ENCODE data around the gene FER.

DNA sequence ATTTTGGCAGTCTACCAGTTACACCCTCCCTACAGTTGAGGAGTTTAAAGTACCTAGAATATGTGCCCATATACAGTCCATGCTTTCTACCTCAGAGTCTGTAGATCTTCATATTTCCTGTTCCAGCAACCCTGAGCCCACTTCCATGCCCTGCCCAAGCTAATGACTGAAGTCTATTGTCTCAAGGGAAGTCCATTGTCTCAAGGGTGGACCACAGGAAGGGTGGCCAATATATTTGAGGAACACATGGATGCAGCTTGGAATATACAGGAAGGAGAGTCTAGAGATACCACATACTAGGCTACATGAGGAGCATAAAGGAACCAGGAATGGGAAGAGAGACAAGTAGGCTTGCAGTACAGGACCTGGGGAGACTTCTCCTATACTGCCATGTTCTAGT, 274.4 kb downstream of the FER start:
- TF ChIP-seq RBBP5 (conservative IDR thresholded peaks at IDR 0.05), result no peak
- TF ChIP-seq, protein P1, sequence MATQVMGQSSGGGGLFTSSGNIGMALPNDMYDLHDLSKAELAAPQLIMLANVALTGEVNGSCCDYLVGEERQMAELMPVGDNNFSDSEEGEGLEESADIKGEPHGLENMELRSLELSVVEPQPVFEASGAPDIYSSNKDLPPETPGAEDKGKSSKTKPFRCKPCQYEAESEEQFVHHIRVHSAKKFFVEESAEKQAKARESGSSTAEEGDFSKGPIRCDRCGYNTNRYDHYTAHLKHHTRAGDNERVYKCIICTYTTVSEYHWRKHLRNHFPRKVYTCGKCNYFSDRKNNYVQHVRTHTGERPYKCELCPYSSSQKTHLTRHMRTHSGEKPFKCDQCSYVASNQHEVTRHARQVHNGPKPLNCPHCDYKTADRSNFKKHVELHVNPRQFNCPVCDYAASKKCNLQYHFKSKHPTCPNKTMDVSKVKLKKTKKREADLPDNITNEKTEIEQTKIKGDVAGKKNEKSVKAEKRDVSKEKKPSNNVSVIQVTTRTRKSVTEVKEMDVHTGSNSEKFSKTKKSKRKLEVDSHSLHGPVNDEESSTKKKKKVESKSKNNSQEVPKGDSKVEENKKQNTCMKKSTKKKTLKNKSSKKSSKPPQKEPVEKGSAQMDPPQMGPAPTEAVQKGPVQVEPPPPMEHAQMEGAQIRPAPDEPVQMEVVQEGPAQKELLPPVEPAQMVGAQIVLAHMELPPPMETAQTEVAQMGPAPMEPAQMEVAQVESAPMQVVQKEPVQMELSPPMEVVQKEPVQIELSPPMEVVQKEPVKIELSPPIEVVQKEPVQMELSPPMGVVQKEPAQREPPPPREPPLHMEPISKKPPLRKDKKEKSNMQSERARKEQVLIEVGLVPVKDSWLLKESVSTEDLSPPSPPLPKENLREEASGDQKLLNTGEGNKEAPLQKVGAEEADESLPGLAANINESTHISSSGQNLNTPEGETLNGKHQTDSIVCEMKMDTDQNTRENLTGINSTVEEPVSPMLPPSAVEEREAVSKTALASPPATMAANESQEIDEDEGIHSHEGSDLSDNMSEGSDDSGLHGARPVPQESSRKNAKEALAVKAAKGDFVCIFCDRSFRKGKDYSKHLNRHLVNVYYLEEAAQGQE (IDR thresholded peaks at IDR 0.05; ENCODE audit: low read depth, low read length), result no peak
- no peak for TF ChIP-seq EGR1 (IDR thresholded peaks at IDR 0.05; ENCODE audit: borderline replicate concordance in 1 of 2, low read depth in 2 of 2, low read length in 2 of 2)
- TF ChIP-seq MXI1 (IDR thresholded peaks at IDR 0.05; ENCODE audit: low read depth, low read length), result no peak
- TF ChIP-seq CHD4 (IDR thresholded peaks at IDR 0.05), result no peak
- TF ChIP-seq ATF3 (IDR thresholded peaks at IDR 0.05; ENCODE audit: borderline replicate concordance, extremely low read depth, low read depth, low read length), result no peak
- TF ChIP-seq POLR2A (IDR thresholded peaks at IDR 0.05; ENCODE audit: low read depth, low read length), result no peak
- TF ChIP-seq, protein P2, sequence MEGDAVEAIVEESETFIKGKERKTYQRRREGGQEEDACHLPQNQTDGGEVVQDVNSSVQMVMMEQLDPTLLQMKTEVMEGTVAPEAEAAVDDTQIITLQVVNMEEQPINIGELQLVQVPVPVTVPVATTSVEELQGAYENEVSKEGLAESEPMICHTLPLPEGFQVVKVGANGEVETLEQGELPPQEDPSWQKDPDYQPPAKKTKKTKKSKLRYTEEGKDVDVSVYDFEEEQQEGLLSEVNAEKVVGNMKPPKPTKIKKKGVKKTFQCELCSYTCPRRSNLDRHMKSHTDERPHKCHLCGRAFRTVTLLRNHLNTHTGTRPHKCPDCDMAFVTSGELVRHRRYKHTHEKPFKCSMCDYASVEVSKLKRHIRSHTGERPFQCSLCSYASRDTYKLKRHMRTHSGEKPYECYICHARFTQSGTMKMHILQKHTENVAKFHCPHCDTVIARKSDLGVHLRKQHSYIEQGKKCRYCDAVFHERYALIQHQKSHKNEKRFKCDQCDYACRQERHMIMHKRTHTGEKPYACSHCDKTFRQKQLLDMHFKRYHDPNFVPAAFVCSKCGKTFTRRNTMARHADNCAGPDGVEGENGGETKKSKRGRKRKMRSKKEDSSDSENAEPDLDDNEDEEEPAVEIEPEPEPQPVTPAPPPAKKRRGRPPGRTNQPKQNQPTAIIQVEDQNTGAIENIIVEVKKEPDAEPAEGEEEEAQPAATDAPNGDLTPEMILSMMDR (IDR thresholded peaks at IDR 0.05 in 2 of 3, conservative IDR thresholded peaks at IDR 0.05 in 1 of 3; ENCODE audit: control insufficient read depth in 2 of 3, extremely low read depth in 1 of 3, insufficient read depth in 1 of 3, low read depth in 3 of 3, low read length in 3 of 3), result no peak
- TF ChIP-seq E2F4 (IDR thresholded peaks at IDR 0.05; ENCODE audit: low read depth, low read length), result no peak
- no peak for TF ChIP-seq ZNF384 (IDR thresholded peaks at IDR 0.05; ENCODE audit: borderline replicate concordance, low read depth, low read length)
- no peak for TF ChIP-seq EZH2 (IDR thresholded peaks at IDR 0.05; ENCODE audit: borderline replicate concordance, control insufficient read depth, low read depth, low read length)
- no peak for TF ChIP-seq NFYB (IDR thresholded peaks at IDR 0.05; ENCODE audit: insufficient read depth, low read depth, low read length)
